Pancreas (tissue), 10 donors: Measurements from ENCODE around the gene PFKP. TPM values are rescaled to one million over a fixed set of nuclear protein-coding genes. Genes with fewer than 3 reads are reported as not detected.
A peak's percentile ranks its signal among the peaks of the same experiment; 100 is the strongest.
"Not testable (repeated sequence)": the region's sequence is repeated elsewhere in the genome, so short reads cannot be mapped to it uniquely, and the experiment has no call there.

ENCODE experiments used
- ATAC-seq, 4 donors: fragments of 200-7000 bp; cut with Tn5 transposase; one replicate each; pipeline versions ENCODE4 v1.8.0 to v1.9.1; 2020; ENCODE audit warnings: mild to moderate bottlenecking in 4 of 4, moderate library complexity in 4 of 4
- DNase-seq, 6 donors: peaks; one replicate each; pipeline ENCODE4 v3.0.0-alpha.2; 2020
- FAIRE-seq: peaks from 2 replicates; lab custom pipeline; 2012; peaks lifted over from hg19 to GRCh38; lab: Jason Lieb, UNC
- H3K27ac ChIP-seq, 4 donors: fragments of 200-600 bp; sonication (generic); 1 replicate in 3 of 4; 2 replicates in 1 of 4; pipeline versions ENCODE4 v1.5.0 to v1.8.0; 2020
- H3K27me3 ChIP-seq, 4 donors: fragments of 200-600 bp; one replicate each; pipeline ENCODE4 v1.8.0; 2021
- H3K36me3 ChIP-seq, 3 donors: fragments of 200-600 bp; sonication (generic) in 1 of 3; one replicate each; pipeline versions ENCODE4 v1.5.0 to v1.8.0; 2020 to 2021
- H3K4me1 ChIP-seq, 3 donors: fragments of 200-600 bp; one replicate each; pipeline ENCODE4 v1.8.0; 2021
- H3K4me3 ChIP-seq, 4 donors: fragments of 200-600 bp; sonication (generic) in 2 of 4; one replicate each; pipeline versions ENCODE4 v1.5.0 to v1.8.0; 2020 to 2021
- H3K9me3 ChIP-seq, 4 donors: fragments of 200-600 bp; one replicate each; pipeline ENCODE4 v1.8.0; 2021
- WGBS, 2 donors: extraction: QIAGEN DNeasy Blood & Tissue Kit; methylation state at CpG; one replicate each; pipeline ENCODE4 v1.1.7; 2013; 5-methylcytosine and 5-hydroxymethylcytosine counted together
- intact Hi-C, 3 donors: fragments of 100-400 bp; cut with DNase I; formaldehyde crosslinking; loops; one replicate each; pipeline versions ENCODE4 v1.11.1 to v1.14.2; 2022
- polyA plus RNA-seq, 2 donors: library from polyadenylated mRNA; stranded (reverse); fragments of 200-250 nt; gene quantifications; one replicate each; pipeline ENCODE4 v1.2.3, GENCODE V29; 2013
- total RNA-seq, 6 donors: library from RNA; stranded (reverse); fragmentation: NEBNext Ultra II Directional in 4 of 6; extraction: Animal tissue kit (Norgen Biotek cat#: 25700) in 4 of 6; gene quantifications; one replicate each; pipeline versions ENCODE4 v1.2.1 to v1.2.4, GENCODE V29; 2021 to 2023
- TF ChIP-seq, protein P1 (sequence below), 4 donors: fragments of 200-600 bp; sonication (generic) in 3 of 4; IDR thresholded peaks; one replicate each; pipeline versions ENCODE4 v1.5.0 to v1.8.0; 2021; ENCODE audit warnings: antibody characterized with exemption in 4 of 4
- donor health status: healthy with polysubstance abuse.
- donor health status: DM: no; HTN: no; CAD: no; lungs with moderate emphysema.
- donor health status: DM: no; HTN: no; CAD: no.
- donor health status: control.
- donor health status: control.
- donor health status: Bipolar disorder and iron deficiency.
- donor health status: DM: yes; HTN: yes; CAD: no.
- donor health status: DM: no; HTN: no; CAD: no.
- donor health status: DM: no; HTN: no; CAD: no.
- donor health status: DM: yes; HTN: yes; CAD: no.

Gene PFKP
- total and polyA plus RNA-seq, 8 donors, result 6.8 to 32.5 (median 14.1) TPM

DNA sequence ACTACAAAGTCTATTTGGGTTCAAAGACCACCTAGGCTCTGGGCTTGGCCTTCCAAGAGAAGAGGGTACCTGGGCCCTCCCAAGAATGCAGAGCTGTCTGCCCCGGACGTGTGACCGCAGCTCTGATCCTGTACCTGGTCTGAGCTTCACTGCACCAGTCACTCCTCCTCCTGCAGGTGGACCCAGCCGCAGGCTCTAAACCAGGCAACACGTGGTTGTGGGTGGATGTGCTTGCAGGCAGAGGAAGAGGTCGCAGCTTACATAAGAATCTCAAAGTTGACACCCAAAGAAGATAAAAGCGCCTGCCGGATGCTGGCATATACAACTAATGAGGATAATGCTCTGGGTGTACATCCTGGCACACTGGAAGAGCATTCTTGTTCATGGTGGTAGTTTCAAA lies 9.4 kb upstream of the PFKP start:
- FAIRE-seq (no peak), DNase-seq (no peak), ATAC-seq (no peak)
- no peak overlapping the region for H3K4me3 ChIP-seq
- no peaks in the 10 kb centered on the region for H3K4me1 ChIP-seq
- TF ChIP-seq, protein P1, sequence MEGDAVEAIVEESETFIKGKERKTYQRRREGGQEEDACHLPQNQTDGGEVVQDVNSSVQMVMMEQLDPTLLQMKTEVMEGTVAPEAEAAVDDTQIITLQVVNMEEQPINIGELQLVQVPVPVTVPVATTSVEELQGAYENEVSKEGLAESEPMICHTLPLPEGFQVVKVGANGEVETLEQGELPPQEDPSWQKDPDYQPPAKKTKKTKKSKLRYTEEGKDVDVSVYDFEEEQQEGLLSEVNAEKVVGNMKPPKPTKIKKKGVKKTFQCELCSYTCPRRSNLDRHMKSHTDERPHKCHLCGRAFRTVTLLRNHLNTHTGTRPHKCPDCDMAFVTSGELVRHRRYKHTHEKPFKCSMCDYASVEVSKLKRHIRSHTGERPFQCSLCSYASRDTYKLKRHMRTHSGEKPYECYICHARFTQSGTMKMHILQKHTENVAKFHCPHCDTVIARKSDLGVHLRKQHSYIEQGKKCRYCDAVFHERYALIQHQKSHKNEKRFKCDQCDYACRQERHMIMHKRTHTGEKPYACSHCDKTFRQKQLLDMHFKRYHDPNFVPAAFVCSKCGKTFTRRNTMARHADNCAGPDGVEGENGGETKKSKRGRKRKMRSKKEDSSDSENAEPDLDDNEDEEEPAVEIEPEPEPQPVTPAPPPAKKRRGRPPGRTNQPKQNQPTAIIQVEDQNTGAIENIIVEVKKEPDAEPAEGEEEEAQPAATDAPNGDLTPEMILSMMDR (IDR thresholded peaks at IDR 0.05), result no peak
- H3K9me3 ChIP-seq, result no peaks in the 10 kb centered on the region
- no peaks in the 10 kb centered on the region for H3K27me3 ChIP-seq
- 61 to 75% methylated on average over 8 of the region's 8 CpGs for WGBS, 2 donors
- no peak overlapping the region for H3K27ac ChIP-seq
- H3K36me3 ChIP-seq, result no peaks in the 10 kb centered on the region
- intact Hi-C loops, result no loop called here

DNA sequence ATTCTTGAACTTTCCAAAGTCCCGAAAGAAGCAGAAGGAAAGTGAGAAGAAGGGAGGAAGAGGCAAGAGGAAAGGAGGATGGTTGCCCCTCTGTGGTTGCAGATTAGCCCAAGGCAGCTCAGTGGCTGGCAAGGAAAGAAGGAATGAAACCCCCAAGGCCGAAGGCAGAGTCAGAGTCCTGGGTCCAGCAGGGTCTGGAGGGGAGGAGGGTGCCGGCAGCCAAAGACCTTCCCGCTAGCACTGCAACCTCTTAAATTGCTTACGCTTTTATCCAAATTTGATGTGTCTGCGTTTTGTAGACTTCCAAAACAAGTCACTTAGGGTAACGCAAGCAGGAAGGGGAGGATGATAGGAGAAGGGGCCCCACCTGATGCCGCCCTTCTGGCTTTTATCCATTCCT lies 7.4 kb upstream of the PFKP start:
- TF ChIP-seq, protein P1 (IDR thresholded peaks at IDR 0.05), result no peak
- H3K4me3 ChIP-seq, result no peak overlapping the region
- no peak for DNase-seq
- no peaks in the 10 kb centered on the region for H3K27me3 ChIP-seq
- FAIRE-seq, result no peak
- ATAC-seq, result no peak
- no peak overlapping the region for H3K27ac ChIP-seq
- H3K9me3 ChIP-seq, result no peaks in the 10 kb centered on the region
- H3K4me1 ChIP-seq, result no peaks in the 10 kb centered on the region
- no peaks in the 10 kb centered on the region for H3K36me3 ChIP-seq
- intact Hi-C loops, result no loop called here
- 58 to 67% methylated on average over 8 of the region's 8 CpGs for WGBS, 2 donors

GRCh38 chr10:3060481-3060889 lies 6.9 kb upstream of the PFKP start:
- Histone ChIP-seq H3K4me1 (no peaks in the 10 kb centered on the region), H3K4me3 (no peak overlapping the region), H3K27ac (no peak overlapping the region), H3K9me3 (no peaks in the 10 kb centered on the region), H3K27me3 (no peaks in the 10 kb centered on the region), H3K36me3 (no peaks in the 10 kb centered on the region)
- ATAC-seq (peak in 1 of 4 donors; percentile 39), FAIRE-seq (no peak), DNase-seq (no peak)
- WGBS, 2 donors, result 74 to 77% methylated on average over 4 of the region's 4 CpGs
- TF ChIP-seq, protein P1 (IDR thresholded peaks at IDR 0.05), result no peak
- intact Hi-C loops, result no loop called here

GRCh38 chr10:3061323-3061898 lies 5.9 kb upstream of the PFKP start:
- H3K27me3 ChIP-seq, ATAC-seq, H3K36me3 ChIP-seq, DNase-seq, FAIRE-seq, H3K4me3 ChIP-seq, H3K27ac ChIP-seq, intact Hi-C loops, H3K4me1 ChIP-seq, H3K9me3 ChIP-seq: not testable (repeated sequence)
- WGBS, 2 donors, result 53 to 58% methylated on average over 6 of the region's 6 CpGs

GRCh38 chr10:3062502-3063186 lies 4.7 kb upstream of the PFKP start:
- 43 to 44% methylated on average over 5 of the region's 6 CpGs for WGBS, 2 donors
- H3K27me3 ChIP-seq, result no peaks in the 10 kb centered on the region
- intact Hi-C loops, result no loop called here
- H3K4me3 ChIP-seq, result no peak overlapping the region
- DNase-seq, result no peak
- no peak for FAIRE-seq
- H3K27ac ChIP-seq, result no peak overlapping the region
- no peak for ATAC-seq
- no peaks in the 10 kb centered on the region for H3K36me3 ChIP-seq
- no peaks in the 10 kb centered on the region for H3K9me3 ChIP-seq
- TF ChIP-seq, protein P1 (IDR thresholded peaks at IDR 0.05), result no peak
- H3K4me1 ChIP-seq, result no peaks in the 10 kb centered on the region
